SK-N-SH (cell line): ENCODE results near the gene DDAH2. TPM values are rescaled to one million over a fixed set of nuclear protein-coding genes. Genes with fewer than 3 reads are reported as not detected.
A peak's percentile ranks its signal among the peaks of the same experiment; 100 is the strongest.

ENCODE experiments used
- CTCF ChIA-PET: fragments of 300-600, 350-600 bp; formaldehyde crosslinking; extraction: SDS; loops from one replicate; lab custom pipeline; 2021; lab: Yijun Ruan, JAX
- POLR2A ChIA-PET: fragments of 350-600 bp; sonication (Branson Sonifier 250); formaldehyde crosslinking; extraction: SDS; loops from one replicate; lab custom pipeline; 2020; ENCODE audit warnings: antibody characterized with exemption, inconsistent platforms; lab: Yijun Ruan, JAX
- DNase-seq: peaks from one replicate; pipeline ENCODE4 v3.0.0; 2012
- H2AFZ ChIP-seq: fragments of 200-600 bp; sonication (generic); 2 replicates; pipeline ENCODE4 v1.8.1; 2016; ENCODE audit warnings: antibody characterized with exemption, mild to moderate bottlenecking, low read depth
- H3F3A ChIP-seq: fragments of 200-600 bp; sonication (generic); replicated peaks from 2 replicates; pipeline ENCODE3; 2016; ENCODE audit warnings: antibody characterized with exemption, mild to moderate bottlenecking; ENCODE audit not compliant: insufficient read depth
- H3K27ac ChIP-seq, 2 experiments: fragments of 200-500 bp in 1 of 2; fragments of 200-600 bp in 1 of 2; sonication (Bioruptor generic) in 1 of 2; sonication (generic), shearing (Covaris generic) in 1 of 2; 2 replicates each; pipeline versions ENCODE4 v1.5.1 to v1.6.1; 2014 to 2016; ENCODE audit warnings: low read depth in 2 of 2, inconsistent platforms in 1 of 2, low read length in 1 of 2, mild to moderate bottlenecking in 1 of 2, mixed read lengths in 1 of 2
- H3K27me3 ChIP-seq: fragments of 200-600 bp; sonication (generic), shearing (Covaris generic); 2 replicates; pipeline ENCODE4 v1.6.1; 2016; ENCODE audit warnings: mixed run types; ENCODE audit not compliant: insufficient read depth
- H3K36me3 ChIP-seq, 2 experiments: fragments of 200-500 bp in 1 of 2; fragments of 200-600 bp in 1 of 2; sonication (Bioruptor generic) in 1 of 2; sonication (generic) in 1 of 2; replicated peaks in 1 of 2; 2 replicates each; pipeline versions ENCODE3 to v1.5.1; 2014 to 2016; ENCODE audit warnings: low read length in 1 of 2, mild to moderate bottlenecking in 1 of 2; ENCODE audit not compliant: insufficient read depth in 2 of 2, control insufficient read depth in 1 of 2
- H3K4me1 ChIP-seq, 2 experiments: fragments of 200-500 bp in 1 of 2; fragments of 200-600 bp in 1 of 2; sonication (Bioruptor generic) in 1 of 2; sonication (generic), shearing (Covaris generic) in 1 of 2; 2 replicates each; pipeline versions ENCODE4 v1.5.1 to v1.6.1; 2014 to 2016; ENCODE audit warnings: low read depth in 1 of 2, low read length in 1 of 2, mixed run types in 1 of 2; ENCODE audit not compliant: insufficient read depth in 2 of 2, control insufficient read depth in 1 of 2
- H3K4me2 ChIP-seq: fragments of 200-600 bp; sonication (generic), shearing (Covaris generic); 2 replicates; pipeline ENCODE4 v1.6.1; 2017; ENCODE audit warnings: mixed run types
- H3K4me3 ChIP-seq, 2 experiments: fragments of 200-500 bp in 1 of 2; fragments of 200-600 bp in 1 of 2; sonication (Bioruptor generic) in 1 of 2; sonication (generic), shearing (Covaris generic) in 1 of 2; 2 replicates each; pipeline versions ENCODE4 v1.5.1 to v1.8.1; 2014 to 2016; ENCODE audit warnings: low read depth in 2 of 2, inconsistent platforms in 1 of 2, low read length in 1 of 2, mild to moderate bottlenecking in 1 of 2, mixed read lengths in 1 of 2, moderate library complexity in 1 of 2
- H3K79me2 ChIP-seq: fragments of 200-600 bp; sonication (generic); 2 replicates; pipeline ENCODE4 v1.8.1; 2017; ENCODE audit warnings: mild to moderate bottlenecking; ENCODE audit not compliant: insufficient read depth
- H3K9ac ChIP-seq: fragments of 200-600 bp; sonication (generic); 2 replicates; pipeline ENCODE4 v1.6.1; 2017; ENCODE audit warnings: mixed run types
- H3K9me2 ChIP-seq: fragments of 200-600 bp; sonication (generic); 2 replicates; pipeline ENCODE4 v1.6.1; 2017; ENCODE audit warnings: mixed run types
- H3K9me3 ChIP-seq: fragments of 200-600 bp; sonication (generic); 2 replicates; pipeline ENCODE4 v1.6.1; 2017; ENCODE audit warnings: mixed run types, mild to moderate bottlenecking, moderate library complexity
- H4K20me1 ChIP-seq: fragments of 200-600 bp; sonication (generic); 2 replicates; pipeline ENCODE4 v1.6.1; 2017; ENCODE audit warnings: mild to moderate bottlenecking, mixed run types; ENCODE audit not compliant: insufficient read depth
- CHD2 ChIP-seq: fragments of 150-350 bp; IDR thresholded peaks from 2 replicates; pipeline ENCODE4 v1.6.1; 2018; ENCODE audit warnings: low read length; ENCODE audit not compliant: partially characterized antibody
- CTCF ChIP-seq: fragments of 200-600 bp; sonication (generic); IDR thresholded peaks from 2 replicates; pipeline ENCODE4 v1.6.1; 2017; ENCODE audit warnings: antibody characterized with exemption, mild to moderate bottlenecking, moderate library complexity
- ELF1 ChIP-seq: IDR thresholded peaks from 2 replicates; pipeline ENCODE4 v1.4.0; 2012
- EP300 ChIP-seq, 2 experiments: IDR thresholded peaks; 2 replicates each; pipeline versions ENCODE4 v1.4.0 to v1.6.1; 2012; ENCODE audit warnings: borderline replicate concordance in 1 of 2, low read depth in 1 of 2, low read length in 1 of 2
- FOSL2 ChIP-seq: IDR thresholded peaks from 2 replicates; pipeline ENCODE4 v1.4.0; 2012; ENCODE audit warnings: low read depth, mild to moderate bottlenecking, moderate library complexity, borderline replicate concordance
- FOXJ3 ChIP-seq: sonication (generic); formaldehyde crosslinking; IDR thresholded peaks from 2 replicates; pipeline ENCODE4 v1.5.1; 2020; ENCODE audit warnings: mild to moderate bottlenecking, missing genetic modification reagents
- FOXM1 ChIP-seq: IDR thresholded peaks from 2 replicates; pipeline ENCODE4 v1.4.0; 2012; ENCODE audit warnings: low read depth, mild to moderate bottlenecking
- GABPA ChIP-seq: IDR thresholded peaks from 2 replicates; pipeline ENCODE4 v1.4.0; 2012; ENCODE audit warnings: low read depth, mild to moderate bottlenecking
- GATA2 ChIP-seq: sonication (generic); formaldehyde crosslinking; IDR thresholded peaks from 2 replicates; pipeline ENCODE4 v1.5.0; 2020; ENCODE audit warnings: mild to moderate bottlenecking, missing genetic modification reagents
- JUND ChIP-seq: IDR thresholded peaks from 2 replicates; pipeline ENCODE4 v1.4.0; 2012
- MEF2A ChIP-seq: IDR thresholded peaks from 2 replicates; pipeline ENCODE4 v1.4.0; 2012; ENCODE audit warnings: low read depth, borderline replicate concordance
- NFIC ChIP-seq: IDR thresholded peaks from 2 replicates; pipeline ENCODE4 v1.4.0; 2012; ENCODE audit warnings: borderline replicate concordance
- POLR2AphosphoS5 ChIP-seq: IDR thresholded peaks from 2 replicates; pipeline ENCODE4 v1.6.1; 2012; ENCODE audit warnings: low read depth, low read length
- RAD21 ChIP-seq: IDR thresholded peaks from 2 replicates; pipeline ENCODE4 v1.6.1; 2012; ENCODE audit warnings: mild to moderate bottlenecking, low read length
- RFX5 ChIP-seq: IDR thresholded peaks from 2 replicates; pipeline ENCODE4 v1.6.1; 2012; ENCODE audit warnings: mild to moderate bottlenecking, improper control_type of control experiment, low read length
- TEAD4 ChIP-seq: IDR thresholded peaks from 2 replicates; pipeline ENCODE4 v1.4.0; 2012; ENCODE audit warnings: mild to moderate bottlenecking, borderline replicate concordance; ENCODE audit not compliant: insufficient read depth
- USF2 ChIP-seq: fragments of 150-350 bp; IDR thresholded peaks from 2 replicates; pipeline ENCODE4 v1.6.1; 2017; ENCODE audit warnings: antibody characterized with exemption, low read length, low read depth, borderline replicate concordance
- WGBS: methylation state at CpG from one replicate; pipeline ENCODE4 v1.1.6; 2017; ENCODE audit warnings: low lambda C conversion rate; 5-methylcytosine and 5-hydroxymethylcytosine counted together
- polyA plus RNA-seq, 3 experiments: library from polyadenylated mRNA; depleted of rRNA; stranded (reverse); fragments of >200 nt; gene quantifications; 2 replicates each; pipeline ENCODE4 v1.2.3, GENCODE V29; 2012
- TF ChIP-seq, protein P1 (sequence below): IDR thresholded peaks from 2 replicates; pipeline ENCODE4 v1.4.0; 2012; ENCODE audit warnings: low read depth, borderline replicate concordance
- TF ChIP-seq, protein P2 (sequence below): IDR thresholded peaks from 2 replicates; pipeline ENCODE4 v1.6.1; 2012; ENCODE audit warnings: mild to moderate bottlenecking, low read depth, low read length, moderate library complexity
- TF ChIP-seq, protein P3 (sequence below): fragments of 150-350 bp; IDR thresholded peaks from 2 replicates; pipeline ENCODE4 v1.6.1; 2016; ENCODE audit warnings: mild to moderate bottlenecking, low read depth, low read length

Gene DDAH2
- polyA plus RNA-seq, 1 of the 3 experiments (the other 2 are of a cell fraction) = 180 TPM

- no peak for DNase-seq
- TF ChIP-seq, protein P1, sequence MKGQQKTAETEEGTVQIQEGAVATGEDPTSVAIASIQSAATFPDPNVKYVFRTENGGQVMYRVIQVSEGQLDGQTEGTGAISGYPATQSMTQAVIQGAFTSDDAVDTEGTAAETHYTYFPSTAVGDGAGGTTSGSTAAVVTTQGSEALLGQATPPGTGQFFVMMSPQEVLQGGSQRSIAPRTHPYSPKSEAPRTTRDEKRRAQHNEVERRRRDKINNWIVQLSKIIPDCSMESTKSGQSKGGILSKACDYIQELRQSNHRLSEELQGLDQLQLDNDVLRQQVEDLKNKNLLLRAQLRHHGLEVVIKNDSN = no peak
- TF ChIP-seq CHD2 = no peak
- TF ChIP-seq FOXJ3 = no peak
- no peak for TF ChIP-seq NFIC
- no peak for TF ChIP-seq CTCF
- no peak for TF ChIP-seq RAD21
- no peak for TF ChIP-seq RFX5
- no peak for TF ChIP-seq FOXM1
- TF ChIP-seq MEF2A = no peak
- TF ChIP-seq FOSL2 = no peak
- TF ChIP-seq EP300 (IDR thresholded peaks at IDR 0.05; ENCODE audit: borderline replicate concordance in 1 of 2, low read depth in 1 of 2, low read length in 1 of 2) = no peak
- TF ChIP-seq, protein P2, sequence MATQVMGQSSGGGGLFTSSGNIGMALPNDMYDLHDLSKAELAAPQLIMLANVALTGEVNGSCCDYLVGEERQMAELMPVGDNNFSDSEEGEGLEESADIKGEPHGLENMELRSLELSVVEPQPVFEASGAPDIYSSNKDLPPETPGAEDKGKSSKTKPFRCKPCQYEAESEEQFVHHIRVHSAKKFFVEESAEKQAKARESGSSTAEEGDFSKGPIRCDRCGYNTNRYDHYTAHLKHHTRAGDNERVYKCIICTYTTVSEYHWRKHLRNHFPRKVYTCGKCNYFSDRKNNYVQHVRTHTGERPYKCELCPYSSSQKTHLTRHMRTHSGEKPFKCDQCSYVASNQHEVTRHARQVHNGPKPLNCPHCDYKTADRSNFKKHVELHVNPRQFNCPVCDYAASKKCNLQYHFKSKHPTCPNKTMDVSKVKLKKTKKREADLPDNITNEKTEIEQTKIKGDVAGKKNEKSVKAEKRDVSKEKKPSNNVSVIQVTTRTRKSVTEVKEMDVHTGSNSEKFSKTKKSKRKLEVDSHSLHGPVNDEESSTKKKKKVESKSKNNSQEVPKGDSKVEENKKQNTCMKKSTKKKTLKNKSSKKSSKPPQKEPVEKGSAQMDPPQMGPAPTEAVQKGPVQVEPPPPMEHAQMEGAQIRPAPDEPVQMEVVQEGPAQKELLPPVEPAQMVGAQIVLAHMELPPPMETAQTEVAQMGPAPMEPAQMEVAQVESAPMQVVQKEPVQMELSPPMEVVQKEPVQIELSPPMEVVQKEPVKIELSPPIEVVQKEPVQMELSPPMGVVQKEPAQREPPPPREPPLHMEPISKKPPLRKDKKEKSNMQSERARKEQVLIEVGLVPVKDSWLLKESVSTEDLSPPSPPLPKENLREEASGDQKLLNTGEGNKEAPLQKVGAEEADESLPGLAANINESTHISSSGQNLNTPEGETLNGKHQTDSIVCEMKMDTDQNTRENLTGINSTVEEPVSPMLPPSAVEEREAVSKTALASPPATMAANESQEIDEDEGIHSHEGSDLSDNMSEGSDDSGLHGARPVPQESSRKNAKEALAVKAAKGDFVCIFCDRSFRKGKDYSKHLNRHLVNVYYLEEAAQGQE = no peak
- TF ChIP-seq TEAD4 = no peak
- no peak for TF ChIP-seq POLR2AphosphoS5
- TF ChIP-seq USF2 = no peak
- TF ChIP-seq GATA2 = no peak
- no peak for TF ChIP-seq JUND
- no peak for TF ChIP-seq GABPA
- TF ChIP-seq, protein P3, sequence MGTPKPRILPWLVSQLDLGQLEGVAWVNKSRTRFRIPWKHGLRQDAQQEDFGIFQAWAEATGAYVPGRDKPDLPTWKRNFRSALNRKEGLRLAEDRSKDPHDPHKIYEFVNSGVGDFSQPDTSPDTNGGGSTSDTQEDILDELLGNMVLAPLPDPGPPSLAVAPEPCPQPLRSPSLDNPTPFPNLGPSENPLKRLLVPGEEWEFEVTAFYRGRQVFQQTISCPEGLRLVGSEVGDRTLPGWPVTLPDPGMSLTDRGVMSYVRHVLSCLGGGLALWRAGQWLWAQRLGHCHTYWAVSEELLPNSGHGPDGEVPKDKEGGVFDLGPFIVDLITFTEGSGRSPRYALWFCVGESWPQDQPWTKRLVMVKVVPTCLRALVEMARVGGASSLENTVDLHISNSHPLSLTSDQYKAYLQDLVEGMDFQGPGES = no peak
- no peak for TF ChIP-seq ELF1
- H3K4me3 ChIP-seq = no peak overlapping the region
- ChIA-PET CTCF (interaction anchor here (2.0 to 9.9 kb wide), 2 partner anchors 9 to 14 kb away, joined by 8 to 62 read pairs; no protein-coding TSS in a partner anchor), POLR2A (no interaction called here)
- H3K9ac ChIP-seq = 0 out of 2 replicates have a peak overlapping the region, but pooled peaks have one; percentile 23
- peaks cover 3% of the 10 kb centered on the region for H3F3A ChIP-seq
- H3K9me3 ChIP-seq = no peaks in the 10 kb centered on the region
- H3K36me3 ChIP-seq = peaks cover 0 to 29% of the 10 kb centered on the region in 2 experiments
- H3K27me3 ChIP-seq = no peaks in the 10 kb centered on the region
- no peaks in the 10 kb centered on the region for H4K20me1 ChIP-seq
- no peak overlapping the region for H3K27ac ChIP-seq
- H3K9me2 ChIP-seq = no peaks in the 10 kb centered on the region
- peaks cover 9 to 10% of the 10 kb centered on the region in 2 experiments; a peak in 2 of 4 replicates for H3K4me1 ChIP-seq
- peak overlapping the region; percentile 69 for H3K4me2 ChIP-seq
- no peak overlapping the region for H2AFZ ChIP-seq
- no peaks in the 10 kb centered on the region for H3K79me2 ChIP-seq
- WGBS = 53% methylated on average over 13 of the region's 14 CpGs
Observed at GRCh38 chr6:31776485-31776988, 47.4 kb upstream of the DDAH2 start.
